HG02981 (cell line): ENCODE results near the gene FNDC7.
"Not testable (repeated sequence)": the region's sequence is repeated elsewhere in the genome, so short reads cannot be mapped to it uniquely, and the experiment has no call there.

Source experiments
- ATAC-seq: cut with Tn5 transposase; IDR thresholded peaks from one replicate; pipeline ENCODE4 v1.9.1; 2021; ENCODE audit warnings: mild to moderate bottlenecking, moderate library complexity; ENCODE audit not compliant: unreplicated experiment

Gene FNDC7, protein sequence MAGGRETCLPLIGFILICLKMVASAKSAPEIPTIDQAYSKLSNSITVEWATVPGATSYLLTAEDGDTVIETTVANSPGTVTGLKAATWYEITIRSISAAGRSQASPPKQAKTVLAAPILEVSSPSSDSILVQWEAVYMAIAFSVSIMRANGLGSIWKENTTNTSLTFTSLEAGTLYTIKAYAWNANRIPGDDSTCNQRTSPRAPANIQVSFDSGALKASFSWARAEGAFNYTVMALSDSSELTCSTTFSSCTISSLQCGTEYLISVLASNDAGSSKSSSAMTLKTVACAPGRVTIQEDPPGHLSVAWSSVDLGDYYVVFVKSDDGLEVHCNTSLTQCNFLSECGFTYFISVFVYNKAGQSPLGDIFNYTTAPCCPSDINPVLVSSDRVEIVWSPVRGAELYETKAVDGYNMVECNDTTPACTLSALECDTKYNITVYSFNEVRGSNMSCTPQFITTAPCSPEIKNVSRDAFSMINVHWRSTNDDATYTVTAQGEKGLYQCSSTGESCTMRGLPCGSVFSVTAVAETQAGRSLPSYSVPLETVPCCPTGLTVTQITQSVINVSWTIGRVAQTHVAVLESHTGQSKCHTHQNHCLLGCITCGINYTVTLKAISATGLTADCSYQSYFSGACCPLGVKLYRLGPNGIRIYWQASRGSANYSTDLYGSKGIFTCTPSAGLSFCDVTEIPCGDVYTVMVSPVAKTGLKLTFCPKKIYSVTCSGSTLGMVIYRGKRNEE

GRCh38 chr1:108712606-108713150, at the start of gene FNDC7:
TSS of gene FNDC7 (plus strand) at chr1:108712908. CDS start at chr1:108712934, 26 bp downstream.
- no peak for ATAC-seq

DNA sequence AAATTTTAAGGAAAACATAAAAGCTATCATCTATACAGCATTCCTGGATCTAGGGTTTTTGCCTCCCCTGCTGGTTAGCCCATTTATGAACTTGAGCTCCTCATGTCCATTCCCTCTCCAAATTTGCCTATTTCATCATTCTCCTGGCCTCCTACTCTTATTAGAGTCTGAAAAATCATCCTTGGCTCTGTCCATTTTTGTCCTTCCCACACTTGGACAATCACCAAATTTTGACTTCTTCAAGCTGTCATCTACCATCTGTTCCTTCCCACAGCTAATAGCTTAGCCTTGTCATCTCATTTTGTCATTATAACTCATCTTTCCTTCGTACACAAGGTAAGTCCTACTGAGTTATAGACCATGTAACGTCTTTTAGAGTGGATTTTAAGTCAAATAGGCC, 49.6 kb upstream of the FNDC7 start:
- ATAC-seq: no peak

- no peak for ATAC-seq
Observed at GRCh38 chr1:108664481-108664880, 48.2 kb upstream of the FNDC7 start.

DNA sequence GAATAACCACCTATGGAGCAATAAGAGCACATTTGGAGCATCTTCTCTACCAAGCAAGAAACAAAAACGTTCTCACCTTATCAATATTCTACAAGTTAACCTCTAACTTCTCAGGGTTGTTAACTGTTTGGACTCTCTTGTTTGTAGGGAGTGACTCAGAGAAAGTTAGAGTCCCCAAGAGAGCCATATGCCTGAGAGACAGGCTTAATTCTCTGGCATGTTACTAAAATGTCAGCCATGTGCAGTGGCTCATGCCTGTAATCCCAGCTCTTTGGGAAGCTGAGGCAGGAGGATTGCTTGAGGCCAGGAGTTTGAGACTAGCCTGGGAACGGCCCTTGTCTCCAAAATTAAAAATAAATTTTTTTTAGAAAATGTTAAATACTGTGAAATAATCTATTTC, 47.6 kb upstream of the FNDC7 start:
- ATAC-seq: no peak

- no peak for ATAC-seq
Observed at GRCh38 chr1:108665771-108666170, 46.9 kb upstream of the FNDC7 start.

- not testable (repeated sequence) for ATAC-seq
Observed at GRCh38 chr1:108667422-108667821, 45.3 kb upstream of the FNDC7 start.

DNA sequence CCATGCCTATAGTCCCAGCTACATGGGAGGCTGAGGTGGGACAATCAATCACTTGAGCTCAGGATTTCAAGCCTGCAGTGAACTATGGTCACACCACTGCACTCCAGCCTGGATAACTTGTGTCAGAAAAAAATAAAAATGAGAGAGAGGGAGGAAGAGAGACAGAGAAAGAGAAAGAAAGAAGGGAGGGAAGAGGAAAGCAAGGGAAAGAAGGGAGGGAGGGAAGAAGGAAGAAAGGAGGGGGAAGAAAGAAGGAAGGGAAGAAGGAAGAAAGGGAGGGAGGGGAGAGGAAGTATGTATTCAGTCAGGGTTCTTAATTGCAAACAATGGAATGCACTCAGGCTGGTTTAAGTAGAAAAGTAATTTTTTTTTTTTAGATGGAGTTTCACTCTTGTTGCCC, 43.9 kb upstream of the FNDC7 start:
- ATAC-seq: no peak

DNA sequence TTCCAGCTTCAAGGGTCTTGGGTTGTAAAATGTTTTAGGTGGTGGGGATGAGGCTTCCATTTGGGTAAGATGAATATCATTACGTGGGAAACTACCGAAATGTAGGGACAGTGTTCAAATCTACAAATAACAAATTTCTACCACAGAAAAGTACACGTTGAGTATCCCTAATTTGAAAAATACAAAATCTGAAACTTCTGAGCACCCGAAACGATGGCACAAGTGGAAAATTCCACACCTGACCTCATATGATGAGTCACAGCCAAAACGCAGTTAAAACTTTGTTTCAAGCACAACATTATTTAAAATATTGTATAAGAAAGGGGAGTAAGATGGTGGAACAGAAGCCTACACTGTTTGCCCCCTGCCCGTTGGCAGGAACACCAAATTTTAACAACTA, 43.0 kb upstream of the FNDC7 start:
- ATAC-seq: no peak

GRCh38 chr1:108670131-108670773, 42.5 kb upstream of the FNDC7 start:
- ATAC-seq: no peak

DNA sequence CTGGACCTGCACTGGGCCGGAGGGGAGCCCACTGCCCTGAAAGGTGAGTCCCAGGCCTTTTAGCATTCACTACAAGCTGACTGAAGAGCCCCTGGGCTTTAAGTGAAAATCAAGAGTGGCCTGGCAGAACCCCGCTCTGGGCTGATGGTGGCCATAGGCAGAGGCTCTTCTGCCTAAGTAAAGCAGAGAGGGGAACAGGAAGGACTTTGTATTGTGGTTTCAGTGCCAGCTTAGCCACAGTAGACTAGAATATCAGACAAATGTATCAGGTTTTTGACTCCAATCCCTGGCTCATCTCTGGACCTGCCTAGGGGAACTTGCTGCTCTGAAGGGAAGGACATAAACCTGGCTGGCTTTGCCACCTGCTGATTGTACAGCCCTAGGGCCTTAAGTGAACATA, 41.6 kb upstream of the FNDC7 start:
- no peak for ATAC-seq

- ATAC-seq: no peak
Observed at GRCh38 chr1:108678706-108679105, 34.0 kb upstream of the FNDC7 start.

DNA sequence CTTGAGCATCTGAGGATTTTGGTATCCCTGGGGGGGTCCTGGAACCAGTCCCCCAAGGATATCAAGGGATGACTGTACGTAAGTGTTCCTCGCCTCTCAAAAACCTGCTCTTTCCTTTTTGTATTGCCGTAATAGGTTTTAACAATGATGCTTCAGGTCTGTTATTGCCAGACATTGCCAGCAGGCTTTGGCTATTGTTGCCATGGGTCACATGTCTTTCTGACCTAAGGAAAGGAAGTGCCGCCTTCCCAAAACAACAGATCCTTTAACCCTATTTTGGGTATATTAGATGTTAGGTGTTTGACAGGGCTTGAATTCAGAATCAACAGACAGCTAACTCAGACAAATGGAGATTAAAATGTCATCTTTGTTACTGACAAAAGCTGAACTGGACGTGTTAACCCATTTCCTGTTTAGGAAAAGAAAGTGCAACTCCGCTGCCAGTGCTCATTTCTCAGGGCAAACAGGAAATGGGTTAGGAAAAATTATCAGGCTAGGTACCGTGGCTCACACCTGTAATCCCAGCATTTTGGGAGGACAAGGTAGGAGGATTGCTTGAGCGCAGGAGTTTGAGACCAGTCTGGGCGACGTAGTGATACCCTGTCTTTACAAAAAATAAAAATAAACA, 33.0 kb upstream of the FNDC7 start:
- ATAC-seq: no peak

DNA sequence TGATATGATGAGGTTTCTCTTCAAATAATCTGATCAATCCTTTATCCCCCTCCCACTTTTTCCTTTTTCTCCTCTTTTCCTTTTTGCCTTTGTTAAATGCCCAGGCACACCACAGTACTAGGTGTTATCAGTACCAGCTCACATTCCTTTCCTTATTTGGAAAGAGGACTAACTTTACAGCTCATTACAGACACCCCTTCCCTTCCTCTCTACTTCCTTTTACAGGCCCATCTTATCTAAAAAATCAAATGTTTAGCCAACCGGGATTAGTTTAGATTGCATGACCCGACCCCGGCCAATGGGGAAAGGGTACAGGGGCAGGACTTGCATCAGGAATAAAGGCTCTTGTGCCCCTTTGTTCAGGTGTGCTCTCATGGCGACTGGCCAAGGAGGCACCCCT, 31.0 kb upstream of the FNDC7 start:
- ATAC-seq: not testable (repeated sequence)

DNA sequence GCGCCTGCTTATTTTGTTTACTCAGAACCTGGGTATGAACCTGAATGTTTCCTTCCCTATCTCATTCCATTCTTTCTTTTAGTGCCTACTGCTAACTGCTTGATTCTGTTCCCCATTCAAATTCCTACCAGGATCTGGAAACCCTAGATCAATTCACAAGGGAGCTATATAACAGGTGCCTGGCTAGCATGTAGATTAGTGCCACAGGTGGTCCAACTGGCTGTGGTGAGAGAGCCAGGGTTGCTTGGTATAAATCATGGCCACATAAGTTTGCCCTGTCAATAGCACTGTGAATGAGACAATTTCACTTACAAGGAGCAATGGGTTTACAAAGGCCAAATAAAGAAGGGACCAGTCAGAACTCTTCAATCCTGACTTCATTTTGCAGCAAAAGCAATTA, 27.2 kb upstream of the FNDC7 start:
- no peak for ATAC-seq

DNA sequence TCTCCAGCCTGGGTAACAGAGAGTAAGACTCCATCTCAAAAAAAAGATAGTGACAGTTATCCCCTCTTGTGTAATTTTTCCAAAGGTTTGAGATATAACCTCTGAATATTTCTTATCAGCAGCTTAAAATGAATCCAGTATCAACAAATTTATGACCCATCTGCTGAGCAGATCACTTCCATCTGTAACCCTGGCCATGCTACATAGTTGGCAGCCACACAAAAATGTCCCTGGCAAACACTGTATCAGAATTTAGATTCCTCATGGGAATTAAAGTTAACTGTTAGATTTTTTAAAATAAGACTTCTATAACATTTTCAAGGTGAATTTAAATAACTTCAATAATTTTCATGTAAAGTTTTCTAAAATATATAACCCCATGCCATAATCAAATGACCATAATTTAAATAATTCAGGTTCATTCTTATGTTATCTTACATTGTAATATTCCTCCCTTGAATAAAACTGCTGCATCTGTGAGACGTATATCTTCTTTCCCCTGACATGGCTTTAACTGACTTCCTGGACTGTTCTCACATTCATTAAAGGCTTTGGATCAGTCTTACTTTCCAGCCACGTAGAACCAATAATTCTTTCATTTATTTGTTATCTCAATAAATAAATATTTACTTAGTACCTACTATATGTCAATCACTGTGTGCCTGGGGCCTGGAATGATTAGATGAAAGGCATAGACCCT, 25.9 kb upstream of the FNDC7 start:
- ATAC-seq: no peak

GRCh38 chr1:108691128-108691941, 21.4 kb upstream of the FNDC7 start:
- ATAC-seq: peak; percentile 1

DNA sequence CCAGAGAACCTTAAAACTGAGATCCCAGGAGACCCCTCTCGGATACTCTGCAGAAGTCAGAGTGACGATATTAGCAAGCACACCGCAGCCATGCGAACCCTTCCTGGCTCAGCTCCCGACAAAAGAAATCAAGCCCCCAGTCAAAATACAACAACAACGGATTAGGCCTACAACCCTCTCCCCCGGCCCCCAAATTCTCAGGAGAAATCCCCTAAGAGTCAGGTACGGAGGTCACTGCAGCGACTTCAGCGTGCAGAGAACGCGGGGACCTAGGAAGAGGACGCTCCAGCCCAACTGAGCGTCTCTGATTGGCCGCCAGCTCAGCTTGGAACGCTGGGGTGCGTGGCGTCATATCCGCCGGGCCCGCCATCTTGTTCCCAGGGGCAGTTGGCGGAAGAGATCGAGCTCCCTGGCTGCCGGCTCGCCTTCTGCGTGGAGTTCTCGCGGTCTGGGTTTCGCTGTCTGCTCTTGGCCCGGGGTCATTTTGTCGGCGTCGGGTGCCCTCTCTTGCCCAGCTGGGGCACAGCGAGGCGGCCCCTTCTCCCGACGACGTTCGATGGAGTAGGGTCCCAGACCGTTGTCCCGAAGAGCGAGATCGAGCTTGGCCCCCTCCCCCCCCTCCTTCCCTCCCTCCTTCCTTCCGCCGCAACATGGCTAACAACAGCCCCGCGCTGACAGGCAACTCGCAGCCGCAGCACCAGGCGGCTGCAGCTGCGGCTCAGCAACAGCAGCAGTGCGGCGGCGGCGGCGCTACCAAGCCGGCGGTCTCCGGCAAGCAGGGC, 20.6 kb upstream of the FNDC7 start, which contains the start of gene PRPF38B:
Gene PRPF38B, plus strand, starts transcription at position 369 of the 782 bp plus-strand sequence. Its CDS starts 282 bp downstream, at position 651.
- peak; percentile 91 for ATAC-seq
